PC-3 (cell line): Measurements from ENCODE around the gene TFF2.

ENCODE experiments used
- EZH2phosphoT487 ChIP-seq: fragments of 300-600 bp; sonication (generic); IDR thresholded peaks from 2 replicates; pipeline ENCODE4 v1.6.1; 2018; ENCODE audit warnings: mild to moderate bottlenecking, antibody characterized with exemption, low read length, borderline replicate concordance
- TF ChIP-seq, protein P1 (sequence below): fragments of 300-600 bp; sonication (generic); conservative IDR thresholded peaks from 2 replicates; pipeline ENCODE4 v1.5.1; 2017; ENCODE audit warnings: antibody characterized with exemption, low read depth, mild to moderate bottlenecking, low read length

DNA sequence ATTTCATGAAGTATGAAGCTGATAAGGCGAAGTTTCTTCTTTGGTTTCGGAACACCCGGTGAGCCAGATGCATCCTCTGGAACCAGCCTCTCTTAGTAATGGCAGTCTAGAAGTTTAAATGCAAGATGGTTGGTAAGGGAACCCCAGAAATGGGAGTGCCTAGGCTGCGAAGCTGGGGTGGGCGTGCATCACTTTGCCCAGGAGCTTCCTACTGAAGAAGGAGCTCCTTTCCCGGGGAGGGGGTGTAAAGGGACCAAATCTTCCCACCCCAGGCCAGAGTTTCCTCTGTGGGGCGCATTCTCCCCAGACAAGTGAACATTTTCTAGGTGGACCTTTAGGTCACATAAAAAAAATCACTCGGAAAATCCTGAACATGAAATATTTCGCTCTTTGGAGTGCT, 4.4 kb downstream of the TFF2 start:
- TF ChIP-seq, protein P1, sequence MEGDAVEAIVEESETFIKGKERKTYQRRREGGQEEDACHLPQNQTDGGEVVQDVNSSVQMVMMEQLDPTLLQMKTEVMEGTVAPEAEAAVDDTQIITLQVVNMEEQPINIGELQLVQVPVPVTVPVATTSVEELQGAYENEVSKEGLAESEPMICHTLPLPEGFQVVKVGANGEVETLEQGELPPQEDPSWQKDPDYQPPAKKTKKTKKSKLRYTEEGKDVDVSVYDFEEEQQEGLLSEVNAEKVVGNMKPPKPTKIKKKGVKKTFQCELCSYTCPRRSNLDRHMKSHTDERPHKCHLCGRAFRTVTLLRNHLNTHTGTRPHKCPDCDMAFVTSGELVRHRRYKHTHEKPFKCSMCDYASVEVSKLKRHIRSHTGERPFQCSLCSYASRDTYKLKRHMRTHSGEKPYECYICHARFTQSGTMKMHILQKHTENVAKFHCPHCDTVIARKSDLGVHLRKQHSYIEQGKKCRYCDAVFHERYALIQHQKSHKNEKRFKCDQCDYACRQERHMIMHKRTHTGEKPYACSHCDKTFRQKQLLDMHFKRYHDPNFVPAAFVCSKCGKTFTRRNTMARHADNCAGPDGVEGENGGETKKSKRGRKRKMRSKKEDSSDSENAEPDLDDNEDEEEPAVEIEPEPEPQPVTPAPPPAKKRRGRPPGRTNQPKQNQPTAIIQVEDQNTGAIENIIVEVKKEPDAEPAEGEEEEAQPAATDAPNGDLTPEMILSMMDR = no peak
- no peak for TF ChIP-seq EZH2phosphoT487
